GM10248 (cell line): Measurements from ENCODE around the gene RGS14.

Experiments
- CTCF ChIA-PET: fragments of 300-600 bp; sonication (Branson Sonifier 250); formaldehyde crosslinking; extraction: SDS; loops from one replicate; lab custom pipeline; 2021; ENCODE audit warnings: antibody characterized with exemption; lab: Yijun Ruan, JAX
- POLR2A ChIA-PET: fragments of 350-650 bp; sonication (Branson Sonifier 250); formaldehyde crosslinking; extraction: SDS; loops from one replicate; lab custom pipeline; 2020; ENCODE audit warnings: antibody characterized with exemption; lab: Yijun Ruan, JAX
- DNase-seq: peaks from one replicate; pipeline ENCODE4 v3.0.0; 2012; ENCODE audit errors: extremely low spot score
- TF ChIP-seq, protein P1 (sequence below): IDR thresholded peaks from 2 replicates; pipeline ENCODE4 v1.5.1; 2012; ENCODE audit warnings: mild to moderate bottlenecking, low read depth; ENCODE audit errors: extremely low read depth, missing control alignments, control extremely low read depth

The RGS14 gene

DNA sequence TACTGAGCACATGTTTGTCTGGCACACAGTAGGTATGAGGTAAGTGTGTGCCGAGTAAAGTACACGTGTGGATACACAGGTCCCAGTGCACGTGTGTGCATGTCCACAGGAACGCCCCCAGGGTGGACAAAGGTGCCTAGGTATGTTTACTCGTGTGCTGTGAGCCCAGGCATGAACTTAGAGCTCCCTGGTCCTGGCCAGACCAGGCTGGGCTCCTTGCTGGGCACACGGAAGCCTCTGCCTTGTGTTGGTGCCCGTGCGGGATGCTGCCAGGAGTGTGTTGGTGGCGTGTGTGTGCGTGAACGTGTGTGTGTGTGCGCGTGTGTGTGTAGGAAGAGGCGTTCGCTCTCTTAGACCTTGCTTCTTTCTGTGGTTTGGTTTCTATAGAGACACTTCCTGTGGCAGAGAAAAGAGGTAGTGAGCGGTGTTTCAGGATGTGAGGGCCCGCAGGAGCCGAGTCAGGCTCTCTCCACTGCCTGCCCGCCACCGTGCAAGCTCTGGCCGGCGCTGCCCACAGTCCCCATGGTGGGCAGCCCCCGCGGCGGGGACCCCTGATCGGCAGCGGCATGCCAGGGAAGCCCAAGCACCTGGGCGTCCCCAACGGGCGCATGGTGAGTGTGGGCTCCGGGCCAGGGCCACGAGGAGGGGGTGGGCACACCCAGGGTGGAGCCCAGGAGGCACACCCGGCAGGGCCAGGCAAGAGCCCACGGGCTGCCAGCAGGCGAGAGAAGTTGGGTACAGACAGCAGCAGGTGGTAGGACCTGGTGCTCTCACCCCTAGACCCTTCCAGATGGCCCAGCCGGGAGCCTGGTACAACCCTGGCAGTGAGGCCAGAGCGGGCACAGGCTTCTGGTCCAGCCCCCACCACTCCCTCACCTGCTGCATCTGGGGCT lies at the start of gene RGS14:
RGS14 (plus strand) TSS at position 466 of the 893 bp plus-strand sequence; CDS start at position 567, 101 bp downstream.
- POLR2A ChIA-PET = interaction anchor here (0.6 to 0.9 kb wide), 2 partner anchors 32 to 71 kb away, joined by 5 to 12 read pairs; no protein-coding TSS in a partner anchor
- peak; percentile 92 for DNase-seq
- TF ChIP-seq, protein P1, sequence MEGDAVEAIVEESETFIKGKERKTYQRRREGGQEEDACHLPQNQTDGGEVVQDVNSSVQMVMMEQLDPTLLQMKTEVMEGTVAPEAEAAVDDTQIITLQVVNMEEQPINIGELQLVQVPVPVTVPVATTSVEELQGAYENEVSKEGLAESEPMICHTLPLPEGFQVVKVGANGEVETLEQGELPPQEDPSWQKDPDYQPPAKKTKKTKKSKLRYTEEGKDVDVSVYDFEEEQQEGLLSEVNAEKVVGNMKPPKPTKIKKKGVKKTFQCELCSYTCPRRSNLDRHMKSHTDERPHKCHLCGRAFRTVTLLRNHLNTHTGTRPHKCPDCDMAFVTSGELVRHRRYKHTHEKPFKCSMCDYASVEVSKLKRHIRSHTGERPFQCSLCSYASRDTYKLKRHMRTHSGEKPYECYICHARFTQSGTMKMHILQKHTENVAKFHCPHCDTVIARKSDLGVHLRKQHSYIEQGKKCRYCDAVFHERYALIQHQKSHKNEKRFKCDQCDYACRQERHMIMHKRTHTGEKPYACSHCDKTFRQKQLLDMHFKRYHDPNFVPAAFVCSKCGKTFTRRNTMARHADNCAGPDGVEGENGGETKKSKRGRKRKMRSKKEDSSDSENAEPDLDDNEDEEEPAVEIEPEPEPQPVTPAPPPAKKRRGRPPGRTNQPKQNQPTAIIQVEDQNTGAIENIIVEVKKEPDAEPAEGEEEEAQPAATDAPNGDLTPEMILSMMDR = no peak
- CTCF ChIA-PET = interaction anchor here (1.0 to 35.5 kb wide), 8 partner anchors 16 to 98 kb away, joined by 3 to 734 read pairs (median 5); partner anchors contain the start of gene SLC34A1

DNA sequence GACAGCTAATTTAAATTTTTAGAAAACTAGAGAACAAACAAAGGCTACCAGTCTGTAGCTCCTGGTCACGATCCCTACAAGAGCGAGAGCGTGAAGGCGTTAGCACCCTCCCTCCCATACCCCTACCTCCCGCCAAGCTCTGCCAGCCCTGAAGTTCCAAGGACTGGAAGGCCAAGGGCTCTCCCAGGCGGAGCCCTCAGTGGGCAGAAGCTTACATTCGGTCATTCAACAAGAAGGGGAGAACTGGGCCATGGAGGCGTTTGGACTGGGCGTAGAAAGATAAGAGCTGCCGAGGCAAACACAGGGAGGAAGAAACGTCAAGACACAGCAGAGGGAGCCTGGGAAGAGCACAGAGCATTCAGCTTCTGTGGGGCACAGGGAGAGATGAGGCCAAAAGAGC lies 49.0 kb upstream of the RGS14 start:
- TF ChIP-seq, protein P1 = no peak
- ChIA-PET POLR2A (no interaction called here), CTCF (interaction anchor here (1.1 to 8.1 kb wide), 26 partner anchors 10 to 195 kb away, joined by 3 to 64 read pairs (median 14); partner anchors contain the start of genes F12, LMAN2, PFN3 and PRR7)
- no peak for DNase-seq

- ChIA-PET CTCF (interaction anchor here (0.7 to 8.1 kb wide), 55 partner anchors 10 to 237 kb away, joined by 3 to 64 read pairs (median 4); partner anchors contain the start of genes F12, FGFR4, LMAN2 and PDLIM7), POLR2A (no interaction called here)
- TF ChIP-seq, protein P1 = peak; percentile 93
- peak; percentile 69 for DNase-seq
These were observed 48.2 kb upstream of the RGS14 start for GRCh38 chr5:177309351-177310191.

- POLR2A ChIA-PET = no interaction called here
These were observed 47.4 kb upstream of the RGS14 start for GRCh38 chr5:177310332-177310731.

DNA sequence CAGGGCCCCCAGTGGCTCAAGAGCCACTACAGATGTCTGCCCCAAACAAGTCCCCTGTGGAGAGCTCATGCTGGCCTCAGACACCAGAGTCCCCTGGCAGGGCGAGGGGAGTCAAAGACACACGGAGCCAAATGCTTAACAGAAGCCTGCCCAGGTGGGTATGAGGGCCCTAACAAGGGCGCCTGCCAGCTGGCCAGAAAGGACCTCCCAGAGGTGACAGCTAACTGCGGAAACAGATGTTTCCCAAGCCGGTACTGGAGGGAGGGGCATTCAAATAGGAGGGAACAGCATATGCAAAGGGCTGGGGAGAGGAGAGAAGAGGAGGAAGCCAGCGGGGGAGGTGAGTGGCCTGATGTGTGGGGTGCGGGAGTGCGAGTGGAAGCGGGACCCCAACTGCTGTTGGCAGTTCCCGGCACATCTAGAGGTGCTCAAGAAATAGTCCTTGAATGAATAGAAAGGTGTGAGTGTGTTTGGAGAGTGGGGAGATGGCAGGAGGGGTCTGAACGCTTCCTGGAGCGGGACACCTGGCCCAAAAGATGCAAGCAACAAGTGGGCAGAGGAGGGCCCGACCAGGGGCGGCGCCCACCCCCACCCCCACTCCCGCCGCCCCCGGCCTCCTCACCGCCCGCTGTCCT lies 46.9 kb upstream of the RGS14 start:
- CTCF ChIA-PET = interaction anchor here (0.7 to 8.1 kb wide), 35 partner anchors 9 to 239 kb away, joined by 3 to 64 read pairs (median 8); partner anchors contain the start of genes PFN3, PRR7 and RGS14
- TF ChIP-seq, protein P1 = no peak
- POLR2A ChIA-PET = no interaction called here
- no peak for DNase-seq

More at GRCh38 chr5:177310332-177310731, 47.4 kb upstream of the RGS14 start:
- CTCF ChIA-PET = interaction anchor here (0.7 to 8.1 kb wide), 50 partner anchors 10 to 238 kb away, joined by 3 to 64 read pairs (median 5); partner anchors contain the start of genes FGFR4, LMAN2, PDLIM7 and PFN3
- TF ChIP-seq, protein P1 = no peak
- no peak for DNase-seq

DNA sequence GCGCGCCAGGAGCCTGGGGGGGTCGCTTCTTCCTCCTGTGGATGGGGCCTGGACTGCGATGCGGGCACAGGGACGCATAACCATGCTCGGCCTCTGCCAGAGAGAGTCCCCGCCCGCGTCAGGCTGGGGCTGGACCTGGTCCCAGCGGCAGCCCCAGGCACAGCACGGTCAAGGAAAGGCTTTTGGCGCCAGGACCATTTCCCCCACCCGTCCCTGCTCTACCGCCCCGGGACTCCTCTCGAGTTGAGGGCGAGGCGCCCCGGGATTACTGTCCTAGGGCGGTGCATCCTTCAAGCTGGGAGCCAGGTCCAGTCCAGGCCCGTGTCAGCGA lies 46.4 kb upstream of the RGS14 start:
- no peak for DNase-seq
- CTCF ChIA-PET = interaction anchor here (1.3 to 8.1 kb wide), 10 partner anchors 10 to 197 kb away, joined by 4 to 64 read pairs (median 14); no protein-coding TSS in a partner anchor
- TF ChIP-seq, protein P1 = no peak
- POLR2A ChIA-PET = no interaction called here
